Activated effector memory CD4-positive, alpha-beta T cell treated with Interleukin-2 at 50 U/mL for 16 hours (primary cell): Measurements from ENCODE around the gene ABCF3.

Experiments used
- DNase-seq: peaks from one replicate; pipeline ENCODE4 v3.0.0-alpha.2; 2020

The ABCF3 gene

GRCh38 chr3:184234224-184234623 lies 48.2 kb downstream of the ABCF3 start:
- DNase-seq = no peak

DNA sequence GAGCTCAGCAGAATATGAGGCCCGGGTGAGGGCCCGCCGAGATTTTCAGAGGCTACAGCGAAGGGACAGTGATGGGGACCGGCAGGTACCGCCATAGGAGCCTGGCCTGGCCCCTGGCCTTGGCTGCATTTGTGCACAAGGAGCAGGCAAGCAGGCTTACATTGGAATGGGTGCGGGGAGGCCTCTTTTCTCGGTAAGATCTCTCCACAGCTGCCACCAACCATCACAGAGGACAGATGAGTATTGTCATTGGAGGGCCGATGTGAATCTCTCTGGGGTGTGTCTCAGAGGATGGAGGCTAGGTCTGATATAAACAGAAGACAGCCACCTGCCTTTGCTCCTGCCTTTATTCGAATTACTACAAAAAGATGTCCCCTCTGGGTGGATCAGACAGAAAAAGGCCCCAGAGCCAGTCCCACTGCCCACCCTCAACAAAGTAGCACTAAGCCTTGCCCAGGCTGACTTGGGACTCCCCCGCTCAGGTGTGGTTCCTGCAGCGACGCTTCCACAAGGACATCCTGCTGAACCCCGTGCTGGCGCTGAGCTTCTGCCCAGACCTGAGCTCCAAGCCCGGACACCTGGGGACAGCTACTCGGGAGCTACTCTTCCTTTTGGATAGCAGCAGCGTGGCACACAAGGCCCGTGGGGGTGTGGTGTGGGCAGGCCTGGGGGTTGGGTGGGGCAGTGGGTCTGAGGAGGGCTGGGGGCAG lies 48.8 kb downstream of the ABCF3 start:
- DNase-seq = no peak

- no peak for DNase-seq
These were observed 49.5 kb downstream of the ABCF3 start for GRCh38 chr3:184235381-184236032.

GRCh38 chr3:184236033-184236410 lies 50.0 kb downstream of the ABCF3 start:
- DNase-seq = no peak

- DNase-seq = no peak
These were observed 50.6 kb downstream of the ABCF3 start for GRCh38 chr3:184236636-184237035.

DNA sequence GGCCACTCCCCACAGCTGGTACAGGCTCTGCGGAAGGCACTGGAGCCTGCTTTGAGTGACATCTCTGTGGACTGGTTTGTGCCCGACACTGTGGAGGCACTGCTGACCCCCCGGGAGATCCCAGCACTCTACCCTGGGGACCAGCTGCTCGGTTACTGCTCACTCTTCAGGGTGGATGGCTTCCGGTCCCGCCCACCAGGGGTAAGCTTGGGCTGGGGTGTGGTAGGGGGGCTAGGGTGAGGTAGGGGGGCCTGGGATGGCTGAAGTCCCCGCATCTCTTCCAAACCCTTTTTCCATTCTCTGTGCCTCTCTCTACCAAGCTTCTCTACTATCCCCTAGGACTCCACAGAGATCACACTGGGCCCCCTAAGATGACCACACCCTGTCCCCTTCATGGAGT lies 51.2 kb downstream of the ABCF3 start:
- DNase-seq = no peak

- DNase-seq = no peak
These were observed 51.8 kb downstream of the ABCF3 start for GRCh38 chr3:184237807-184238206.

DNA sequence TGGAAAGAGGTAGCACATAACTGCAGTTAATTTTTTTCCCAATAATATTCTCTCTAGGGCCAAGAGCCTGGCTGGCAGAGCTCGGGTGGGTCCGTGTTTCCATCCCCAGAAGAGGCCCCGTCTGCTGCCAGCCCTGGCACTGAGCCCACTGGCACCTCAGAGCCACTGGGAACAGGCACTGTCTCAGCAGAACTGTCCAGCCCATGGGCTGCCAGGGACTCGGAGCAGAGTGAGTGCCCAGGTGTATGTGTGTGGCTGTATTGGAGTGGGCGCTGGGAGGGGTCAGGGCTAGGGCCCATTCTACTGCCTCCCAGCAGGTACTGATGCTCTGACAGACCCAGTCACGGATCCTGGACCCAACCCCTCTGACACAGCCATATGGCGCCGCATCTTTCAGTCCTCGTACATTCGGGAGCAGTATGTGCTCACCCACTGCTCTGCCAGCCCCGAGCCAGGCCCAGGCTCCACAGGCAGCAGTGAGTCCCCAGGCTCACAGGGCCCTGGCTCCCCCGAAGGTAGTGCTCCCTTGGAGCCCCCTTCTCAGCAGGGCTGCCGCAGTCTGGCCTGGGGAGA lies 52.3 kb downstream of the ABCF3 start:
- DNase-seq = no peak

- DNase-seq = no peak
These were observed 53.2 kb downstream of the ABCF3 start for GRCh38 chr3:184239221-184239620.

DNA sequence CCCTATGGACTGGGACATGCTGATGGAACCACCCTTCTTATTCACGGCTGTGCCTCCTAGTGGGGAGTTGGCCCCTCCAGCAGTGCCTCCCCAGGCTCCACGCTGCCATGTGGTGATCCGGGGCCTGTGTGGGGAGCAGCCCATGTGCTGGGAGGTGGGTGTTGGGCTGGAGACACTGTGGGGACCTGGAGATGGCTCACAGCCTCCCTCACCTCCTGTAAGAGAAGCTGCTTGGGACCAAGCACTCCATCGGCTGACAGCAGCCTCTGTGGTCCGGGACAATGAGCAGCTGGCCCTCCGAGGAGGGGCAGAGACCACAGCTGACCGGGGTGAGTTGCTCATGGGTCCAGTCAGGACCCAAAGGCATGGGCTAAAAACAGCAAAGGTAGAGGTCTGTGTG lies 53.7 kb downstream of the ABCF3 start:
- DNase-seq = no peak

GRCh38 chr3:184240384-184241140 lies 54.6 kb downstream of the ABCF3 start:
- DNase-seq = no peak

- DNase-seq = no peak
These were observed 55.1 kb downstream of the ABCF3 start for GRCh38 chr3:184241141-184241446.

DNA sequence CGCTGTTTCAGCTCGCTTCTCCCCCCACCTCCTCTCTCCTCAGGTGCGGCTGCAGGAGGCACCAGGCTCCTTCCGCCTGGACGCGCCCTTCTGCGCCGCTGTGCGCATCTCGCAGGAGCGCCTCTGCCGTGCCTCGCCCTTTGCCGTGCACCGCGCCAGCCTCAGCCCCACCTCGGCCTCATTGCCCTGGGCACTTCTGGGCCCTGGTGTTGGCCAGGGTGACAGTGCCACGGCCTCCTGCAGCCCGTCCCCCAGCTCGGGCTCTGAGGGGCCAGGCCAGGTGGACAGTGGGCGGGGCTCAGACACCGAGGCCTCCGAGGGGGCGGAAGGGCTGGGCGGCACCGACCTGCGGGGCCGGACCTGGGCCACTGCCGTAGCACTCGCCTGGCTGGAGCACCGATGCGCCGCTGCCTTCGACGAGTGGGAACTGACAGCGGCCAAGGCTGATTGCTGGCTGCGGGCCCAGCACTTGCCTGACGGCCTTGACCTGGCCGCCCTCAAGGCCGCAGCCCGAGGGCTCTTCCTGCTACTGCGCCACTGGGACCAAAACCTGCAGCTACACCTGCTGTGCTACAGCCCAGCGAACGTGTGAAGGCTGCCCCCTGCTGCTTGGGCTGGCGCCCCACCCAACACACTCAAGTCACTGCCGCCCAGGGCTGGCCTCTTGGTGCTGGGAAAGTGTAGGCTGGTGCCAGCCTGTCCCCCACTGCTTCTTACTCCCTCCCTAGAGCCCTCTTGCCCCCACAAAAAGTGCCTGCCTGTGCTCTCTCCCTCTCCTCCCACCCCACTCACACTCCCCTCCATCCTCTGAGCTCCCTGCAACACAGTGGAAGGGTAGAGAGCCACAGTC lies 55.7 kb downstream of the ABCF3 start:
- DNase-seq = no peak

DNA sequence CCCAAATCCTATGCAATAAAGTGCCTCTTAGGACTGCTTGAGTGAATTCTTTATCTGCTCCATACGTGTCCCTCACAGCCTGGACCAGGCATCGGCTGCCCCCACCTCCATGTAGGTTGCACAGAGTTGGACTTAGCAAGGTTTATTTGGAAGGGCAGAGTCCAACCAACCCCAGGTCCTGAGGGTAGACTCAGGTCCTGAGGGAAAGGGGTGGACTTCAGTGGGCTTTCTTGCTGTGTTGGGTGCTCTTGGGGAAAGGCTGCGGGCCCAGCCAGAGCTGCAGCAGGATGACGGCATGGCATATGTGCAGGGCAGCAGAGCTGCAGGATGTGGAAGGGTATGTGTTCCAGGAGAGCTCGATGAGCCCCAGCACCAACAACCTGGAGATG lies 56.3 kb downstream of the ABCF3 start:
- no peak for DNase-seq
